CD4-positive, alpha-beta memory T cell (primary cell): ENCODE measurements around the gene GON4L. TPM values are rescaled to one million over a fixed set of nuclear protein-coding genes. Genes with fewer than 3 reads are reported as not detected.
A peak's percentile ranks its signal among the peaks of the same experiment; 100 is the strongest.

Source experiments
- CTCF ChIA-PET: fragments of 350-600 bp; sonication (Branson Sonifier 250); formaldehyde crosslinking; loops from one replicate; lab custom pipeline; 2021; ENCODE audit warnings: inconsistent platforms; ENCODE audit not compliant: partially characterized antibody; lab: Charles Lee
- POLR2A ChIA-PET: fragments of 350-600 bp; sonication (Branson Sonifier 250); formaldehyde crosslinking; loops from one replicate; lab custom pipeline; 2021; ENCODE audit not compliant: partially characterized antibody; lab: Charles Lee
- DNase-seq, 5 donors: peaks; one replicate each; pipeline versions ENCODE4 v3.0.0 to v3.0.0-alpha.2; 2020 to 2022; ENCODE audit warnings: mixed read lengths in 1 of 5
- H3K27ac ChIP-seq: one replicate; pipeline ENCODE4 v1.7.0; 2013; ENCODE audit warnings: low read depth, low read length
- H3K27me3 ChIP-seq: 2 replicates; pipeline ENCODE4 v1.7.0; 2013; ENCODE audit warnings: mild to moderate bottlenecking, low read length, moderate library complexity; ENCODE audit not compliant: insufficient read depth
- H3K36me3 ChIP-seq: 2 replicates; pipeline ENCODE4 v1.7.0; 2013; ENCODE audit warnings: mild to moderate bottlenecking, low read length, moderate library complexity; ENCODE audit not compliant: insufficient read depth
- H3K4me1 ChIP-seq: 2 replicates; pipeline ENCODE4 v1.7.0; 2013; ENCODE audit warnings: mild to moderate bottlenecking, low read length, moderate library complexity; ENCODE audit not compliant: insufficient read depth
- H3K4me3 ChIP-seq, 2 donors: one replicate each; pipeline ENCODE4 v1.7.0; 2013; ENCODE audit warnings: low read length in 2 of 2, mild to moderate bottlenecking in 1 of 2
- H3K9me3 ChIP-seq, 2 donors: one replicate each; pipeline ENCODE4 v1.7.0; 2013; ENCODE audit warnings: low read length in 2 of 2, control low read depth in 1 of 2; ENCODE audit not compliant: control insufficient read depth in 1 of 2
- H3K27ac Mint-ChIP-seq, 7 donors: one replicate each; pipeline ENCODE4 v1.8.0; 2020 to 2021; ENCODE audit warnings: mixed read lengths in 7 of 7, mild to moderate bottlenecking in 6 of 7, inconsistent platforms in 3 of 7, moderate library complexity in 3 of 7
- H3K27me3 Mint-ChIP-seq, 2 donors: one replicate each; pipeline ENCODE4 v1.8.0; 2020 to 2021; ENCODE audit warnings: mixed read lengths in 2 of 2
- H3K36me3 Mint-ChIP-seq, 2 donors: one replicate each; pipeline ENCODE4 v1.8.0; 2020 to 2021; ENCODE audit warnings: mixed read lengths in 2 of 2, inconsistent platforms in 1 of 2, mild to moderate bottlenecking in 1 of 2
- H3K4me1 Mint-ChIP-seq, 4 donors: one replicate each; pipeline ENCODE4 v1.8.0; 2020 to 2021; ENCODE audit warnings: mixed read lengths in 4 of 4, mild to moderate bottlenecking in 1 of 4
- H3K4me3 Mint-ChIP-seq, 8 donors: one replicate each; pipeline ENCODE4 v1.8.0; 2020 to 2021; ENCODE audit warnings: mixed read lengths in 8 of 8, mild to moderate bottlenecking in 7 of 8, moderate library complexity in 6 of 8, inconsistent platforms in 3 of 8
- H3K9me3 Mint-ChIP-seq, 8 donors: one replicate each; pipeline ENCODE4 v1.8.0; 2020 to 2021; ENCODE audit warnings: mixed read lengths in 8 of 8, mild to moderate bottlenecking in 5 of 8, inconsistent platforms in 3 of 8, moderate library complexity in 1 of 8
- intact Hi-C: fragments of 100-400 bp; cut with micrococcal nuclease; formaldehyde crosslinking; loops from one replicate; pipeline ENCODE4 v1.15.1; 2023
- polyA plus RNA-seq, 2 donors: library from polyadenylated mRNA; unstranded; fragments of 300-500 nt; fragmentation: Illumina TruSeq; gene quantifications; one replicate each; pipeline ENCODE4 v1.2.3, GENCODE V29; 2021
- total RNA-seq, 2 experiments: library from RNA; stranded (reverse); gene quantifications; one replicate each; pipeline ENCODE4 v1.2.3, GENCODE V29; 2021

GON4L gene, protein sequence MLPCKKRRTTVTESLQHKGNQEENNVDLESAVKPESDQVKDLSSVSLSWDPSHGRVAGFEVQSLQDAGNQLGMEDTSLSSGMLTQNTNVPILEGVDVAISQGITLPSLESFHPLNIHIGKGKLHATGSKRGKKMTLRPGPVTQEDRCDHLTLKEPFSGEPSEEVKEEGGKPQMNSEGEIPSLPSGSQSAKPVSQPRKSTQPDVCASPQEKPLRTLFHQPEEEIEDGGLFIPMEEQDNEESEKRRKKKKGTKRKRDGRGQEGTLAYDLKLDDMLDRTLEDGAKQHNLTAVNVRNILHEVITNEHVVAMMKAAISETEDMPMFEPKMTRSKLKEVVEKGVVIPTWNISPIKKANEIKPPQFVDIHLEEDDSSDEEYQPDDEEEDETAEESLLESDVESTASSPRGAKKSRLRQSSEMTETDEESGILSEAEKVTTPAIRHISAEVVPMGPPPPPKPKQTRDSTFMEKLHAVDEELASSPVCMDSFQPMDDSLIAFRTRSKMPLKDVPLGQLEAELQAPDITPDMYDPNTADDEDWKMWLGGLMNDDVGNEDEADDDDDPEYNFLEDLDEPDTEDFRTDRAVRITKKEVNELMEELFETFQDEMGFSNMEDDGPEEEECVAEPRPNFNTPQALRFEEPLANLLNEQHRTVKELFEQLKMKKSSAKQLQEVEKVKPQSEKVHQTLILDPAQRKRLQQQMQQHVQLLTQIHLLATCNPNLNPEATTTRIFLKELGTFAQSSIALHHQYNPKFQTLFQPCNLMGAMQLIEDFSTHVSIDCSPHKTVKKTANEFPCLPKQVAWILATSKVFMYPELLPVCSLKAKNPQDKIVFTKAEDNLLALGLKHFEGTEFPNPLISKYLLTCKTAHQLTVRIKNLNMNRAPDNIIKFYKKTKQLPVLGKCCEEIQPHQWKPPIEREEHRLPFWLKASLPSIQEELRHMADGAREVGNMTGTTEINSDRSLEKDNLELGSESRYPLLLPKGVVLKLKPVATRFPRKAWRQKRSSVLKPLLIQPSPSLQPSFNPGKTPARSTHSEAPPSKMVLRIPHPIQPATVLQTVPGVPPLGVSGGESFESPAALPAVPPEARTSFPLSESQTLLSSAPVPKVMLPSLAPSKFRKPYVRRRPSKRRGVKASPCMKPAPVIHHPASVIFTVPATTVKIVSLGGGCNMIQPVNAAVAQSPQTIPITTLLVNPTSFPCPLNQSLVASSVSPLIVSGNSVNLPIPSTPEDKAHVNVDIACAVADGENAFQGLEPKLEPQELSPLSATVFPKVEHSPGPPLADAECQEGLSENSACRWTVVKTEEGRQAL (N-terminal part only)
- total RNA-seq (100 to 1,000 TPM; 118 to 134 TPM), polyA plus RNA-seq (10 to 100 TPM in 1 of 2 donors, 1 to 10 TPM in 1; 9.3 to 51.0 TPM)

DNA sequence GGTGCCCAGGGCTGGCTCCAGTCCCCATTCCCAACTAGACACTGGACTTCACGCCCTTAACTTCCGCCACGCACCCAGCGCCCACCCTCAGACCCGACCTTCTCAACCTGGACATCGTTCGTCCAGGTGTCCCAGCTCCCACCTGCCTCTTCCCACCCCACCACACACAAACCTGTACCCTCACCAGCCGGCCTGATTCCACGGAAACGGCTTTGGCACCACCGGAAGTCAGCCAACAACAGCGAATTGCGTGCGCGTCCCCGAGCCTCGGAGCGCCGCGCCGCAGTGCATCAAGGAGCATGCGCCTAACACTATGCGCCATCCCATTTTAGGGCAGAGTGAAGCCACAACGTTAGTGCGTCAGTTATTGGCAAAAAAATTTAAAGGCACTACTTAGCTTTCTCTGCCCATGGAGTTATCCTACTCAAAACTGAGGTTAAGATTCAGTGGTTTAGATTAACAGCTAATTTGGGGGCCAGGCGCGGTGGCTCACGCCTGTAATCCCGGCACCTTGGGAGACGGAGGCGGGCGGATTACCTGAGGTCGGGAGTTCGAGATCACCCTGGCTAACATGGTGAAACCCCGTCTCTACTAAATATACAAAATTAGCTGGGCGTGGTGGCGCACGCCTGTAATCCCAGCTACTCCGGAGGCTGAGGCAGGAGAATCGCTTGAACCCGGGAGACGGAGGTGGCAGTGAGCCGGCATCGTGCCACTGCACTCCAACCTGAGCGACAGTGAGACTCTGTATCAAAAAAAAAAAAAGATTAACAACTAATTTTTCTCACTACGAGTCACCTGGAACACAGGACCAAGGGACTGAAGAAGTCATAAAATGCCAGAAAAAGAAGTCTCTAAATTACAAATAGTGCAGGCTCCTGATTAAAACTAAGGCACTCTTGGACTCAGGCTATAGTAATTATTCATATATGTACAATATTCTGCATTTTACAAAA lies at the start of gene GON4L:
TSS of gene GON4L (minus strand) at position 240 of the 956 bp plus-strand sequence. CDS start 3,434 bp downstream, outside the sequence.
- Mint-ChIP-seq H3K36me3 (peaks cover 11 to 33% of the 10 kb centered on the region in 2 donors), H3K4me1 (peaks cover 24 to 62% (median 41%) of the 10 kb centered on the region in 4 donors), H3K27ac (peak within 1 kb of the TSS; percentile 88 to 100 (median 99)), H3K27me3 (no peaks in the 10 kb centered on the region), H3K9me3 (no peaks in the 10 kb centered on the region), H3K4me3 (peak within 1 kb of the TSS; percentile 97 to 100 (median 99))
- H3K36me3 ChIP-seq: peaks cover 19% of the 10 kb centered on the region
- peak within 1 kb of the TSS; percentile 38 to 95 for H3K4me3 ChIP-seq
- CTCF ChIA-PET: interaction anchor here (1.2 kb wide), 1 partner anchor 81 kb away, joined by 4 read pairs; no protein-coding TSS in a partner anchor
- no peaks in the 10 kb centered on the region for H3K9me3 ChIP-seq
- H3K27ac ChIP-seq: peak within 1 kb of the TSS; percentile 93
- POLR2A ChIA-PET: interaction anchor here (0.7 to 2.1 kb wide), 11 partner anchors 16 to 1867 kb away, joined by 3 to 9 read pairs (median 3); partner anchors contain the start of genes KHDC4, RPS27, SMG5 and SSR2
- H3K27me3 ChIP-seq: no peaks in the 10 kb centered on the region
- peak; percentile 87 to 90 (median 90) for DNase-seq
- intact Hi-C loops: loop anchor here (1.0 to 5.0 kb wide), 3 partner anchors 77 to 198 kb away; partner anchors contain the start of genes ARHGEF2, KHDC4 and LAMTOR2
- H3K4me1 ChIP-seq: peaks cover 49% of the 10 kb centered on the region

DNA sequence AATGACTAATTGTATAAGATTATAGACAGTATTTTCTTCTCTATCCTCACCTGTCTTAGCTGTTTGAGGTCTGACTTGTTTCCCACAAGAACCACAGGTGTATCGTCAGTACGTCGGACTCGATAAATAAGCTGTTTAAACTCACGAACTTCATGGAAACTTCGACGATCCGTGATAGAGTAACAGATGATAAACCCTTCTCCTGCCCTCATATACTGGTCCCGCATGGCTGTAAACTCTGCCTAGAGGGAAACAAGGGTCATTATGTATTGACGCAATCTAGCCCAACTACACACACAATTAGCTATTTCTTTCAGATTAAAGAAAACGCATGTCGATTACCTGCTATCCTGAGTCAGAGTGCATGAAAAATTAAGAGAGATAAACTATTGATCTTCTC lies 47.2 kb upstream of the GON4L start:
- H3K27ac ChIP-seq: no peak overlapping the region
- Mint-ChIP-seq H3K9me3 (no peaks in the 10 kb centered on the region), H3K36me3 (peaks cover 30 to 51% of the 10 kb centered on the region in 2 donors), H3K27ac (peak overlapping the region in 1 of 7 donors; percentile 13), H3K27me3 (no peaks in the 10 kb centered on the region), H3K4me1 (peaks cover 0 to 12% (median 6%) of the 10 kb centered on the region in 4 donors), H3K4me3 (no peak overlapping the region)
- H3K9me3 ChIP-seq: no peaks in the 10 kb centered on the region
- intact Hi-C loops: no loop called here
- DNase-seq: no peak
- H3K36me3 ChIP-seq: peaks cover 48% of the 10 kb centered on the region
- no peaks in the 10 kb centered on the region for H3K27me3 ChIP-seq
- ChIA-PET CTCF (interaction anchor here (1.0 to 1.1 kb wide), 2 partner anchors 11 to 79 kb away, joined by 3 to 4 read pairs; no protein-coding TSS in a partner anchor), POLR2A (interaction anchor here (1.0 to 1.3 kb wide), 2 partner anchors 64 to 73 kb away, joined by 3 to 4 read pairs; no protein-coding TSS in a partner anchor)
- peaks cover 1% of the 10 kb centered on the region for H3K4me1 ChIP-seq
- H3K4me3 ChIP-seq: no peak overlapping the region

DNA sequence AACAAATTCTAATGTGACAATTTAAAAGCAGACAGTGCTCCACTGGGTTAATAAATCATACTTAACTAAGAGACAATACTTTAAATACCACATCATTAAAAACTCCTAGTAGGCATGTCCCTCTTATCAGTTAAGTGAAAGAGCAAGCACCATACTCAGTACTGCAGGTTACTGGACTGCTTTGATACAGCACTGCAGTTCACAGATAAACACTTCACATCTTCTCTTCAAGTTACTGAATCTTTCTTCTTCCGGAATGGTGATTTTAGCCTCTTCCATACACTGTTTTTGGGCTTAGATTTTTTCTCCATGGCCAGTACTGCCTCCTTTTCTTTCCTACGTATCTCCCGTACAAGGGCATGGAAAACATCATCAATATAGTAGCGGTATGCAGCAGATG lies 43.1 kb upstream of the GON4L start:
- Mint-ChIP-seq H3K4me1 (peaks cover 0 to 6% (median 6%) of the 10 kb centered on the region in 4 donors), H3K9me3 (no peaks in the 10 kb centered on the region), H3K36me3 (peaks cover 33 to 57% of the 10 kb centered on the region in 2 donors), H3K27ac (peak overlapping the region in 1 of 7 donors; percentile 4), H3K4me3 (no peak overlapping the region), H3K27me3 (no peaks in the 10 kb centered on the region)
- no peaks in the 10 kb centered on the region for H3K9me3 ChIP-seq
- H3K27me3 ChIP-seq: no peaks in the 10 kb centered on the region
- POLR2A ChIA-PET: no interaction called here
- H3K4me1 ChIP-seq: no peaks in the 10 kb centered on the region
- CTCF ChIA-PET: interaction anchor here (1.5 kb wide), 1 partner anchor 16 kb away, joined by 3 read pairs; no protein-coding TSS in a partner anchor
- no peak for DNase-seq
- H3K36me3 ChIP-seq: peaks cover 42% of the 10 kb centered on the region
- intact Hi-C loops: no loop called here
- no peak overlapping the region for H3K27ac ChIP-seq
- H3K4me3 ChIP-seq: no peak overlapping the region

DNA sequence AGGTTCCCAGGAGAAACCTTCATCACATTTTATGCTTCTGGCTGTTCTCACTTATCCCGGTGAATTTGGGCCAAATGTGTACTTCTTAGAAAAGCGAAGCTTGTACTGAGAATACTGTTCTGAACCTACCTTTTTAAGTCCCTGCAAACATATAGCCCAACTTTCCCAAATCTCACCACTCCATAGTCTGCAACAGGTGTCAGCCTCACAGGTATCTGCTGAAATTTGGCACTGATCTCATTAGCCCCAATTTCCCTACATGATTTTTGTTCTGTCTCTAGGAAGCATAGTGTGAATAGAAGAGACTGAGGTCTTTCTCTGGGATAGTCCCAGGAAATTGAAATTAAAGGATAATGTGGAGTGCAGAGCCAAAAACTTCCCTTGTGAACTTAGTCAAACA lies 42.7 kb upstream of the GON4L start:
- peaks cover 0 to 6% (median 6%) of the 10 kb centered on the region in 4 donors for H3K4me1 Mint-ChIP-seq

DNA sequence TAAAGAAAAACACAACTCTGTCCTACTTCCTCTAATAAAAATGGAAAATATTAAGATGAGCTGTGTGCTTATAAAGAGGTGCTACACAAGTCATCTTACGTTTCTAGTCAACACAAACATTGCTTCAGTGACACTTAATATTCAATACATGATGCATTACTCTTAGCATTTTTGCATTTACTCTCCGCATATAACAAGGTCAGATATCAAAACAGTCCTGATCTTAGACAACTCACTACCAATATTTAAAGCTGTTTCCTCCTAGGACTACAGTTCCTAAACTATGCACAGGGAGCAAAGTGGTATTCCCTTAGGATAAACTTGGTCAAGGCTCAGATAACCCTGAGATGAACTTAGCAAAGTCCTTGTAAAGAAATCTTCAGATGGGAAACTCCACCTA lies 41.9 kb upstream of the GON4L start:
- Histone ChIP-seq H3K27me3 (no peaks in the 10 kb centered on the region), H3K9me3 (no peaks in the 10 kb centered on the region), H3K4me1 (peaks cover 3% of the 10 kb centered on the region), H3K27ac (no peak overlapping the region), H3K4me3 (no peak overlapping the region), H3K36me3 (peaks cover 30% of the 10 kb centered on the region)
- H3K36me3 Mint-ChIP-seq: peaks cover 24 to 47% of the 10 kb centered on the region in 2 donors
- no peak overlapping the region for H3K4me3 Mint-ChIP-seq
- intact Hi-C loops: no loop called here
- POLR2A ChIA-PET: no interaction called here
- no peaks in the 10 kb centered on the region for H3K9me3 Mint-ChIP-seq
- H3K4me1 Mint-ChIP-seq: peaks cover 2 to 6% (median 4%) of the 10 kb centered on the region in 4 donors
- no peaks in the 10 kb centered on the region for H3K27me3 Mint-ChIP-seq
- CTCF ChIA-PET: interaction anchor here (1.1 to 1.8 kb wide), 3 partner anchors 11 to 39 kb away, joined by 3 to 5 read pairs (median 3); no protein-coding TSS in a partner anchor
- no peak for DNase-seq
- peak overlapping the region in 1 of 7 donors; percentile 4 for H3K27ac Mint-ChIP-seq

More for the DNA sequence above, 42.7 kb upstream of the GON4L start:
- Histone ChIP-seq H3K27ac (no peak overlapping the region), H3K9me3 (no peaks in the 10 kb centered on the region), H3K4me1 (no peaks in the 10 kb centered on the region), H3K27me3 (no peaks in the 10 kb centered on the region), H3K36me3 (peaks cover 37% of the 10 kb centered on the region), H3K4me3 (no peak overlapping the region)
- DNase-seq: no peak
- CTCF ChIA-PET: interaction anchor here (1.5 kb wide), 1 partner anchor 17 kb away, joined by 3 read pairs; no protein-coding TSS in a partner anchor
- peak overlapping the region in 4 of 7 donors; percentile 4 to 40 (median 33) for H3K27ac Mint-ChIP-seq
- POLR2A ChIA-PET: no interaction called here
- H3K27me3 Mint-ChIP-seq: no peaks in the 10 kb centered on the region
- intact Hi-C loops: no loop called here
- peaks cover 32 to 55% of the 10 kb centered on the region in 2 donors for H3K36me3 Mint-ChIP-seq
- no peaks in the 10 kb centered on the region for H3K9me3 Mint-ChIP-seq
- H3K4me3 Mint-ChIP-seq: no peak overlapping the region
